SK-N-MC (cell line): Measurements from ENCODE around the gene ELFN1.

ENCODE experiments used
- EZH2 ChIP-seq: fragments of 200-600 bp; sonication (generic); IDR thresholded peaks from one replicate; pipeline ENCODE4 v1.6.1; 2017; ENCODE audit warnings: antibody characterized with exemption
- POLR2AphosphoS5 ChIP-seq: IDR thresholded peaks from 2 replicates; pipeline ENCODE4 v1.6.1; 2012; ENCODE audit warnings: mild to moderate bottlenecking, low read depth, low read length, borderline replicate concordance

DNA sequence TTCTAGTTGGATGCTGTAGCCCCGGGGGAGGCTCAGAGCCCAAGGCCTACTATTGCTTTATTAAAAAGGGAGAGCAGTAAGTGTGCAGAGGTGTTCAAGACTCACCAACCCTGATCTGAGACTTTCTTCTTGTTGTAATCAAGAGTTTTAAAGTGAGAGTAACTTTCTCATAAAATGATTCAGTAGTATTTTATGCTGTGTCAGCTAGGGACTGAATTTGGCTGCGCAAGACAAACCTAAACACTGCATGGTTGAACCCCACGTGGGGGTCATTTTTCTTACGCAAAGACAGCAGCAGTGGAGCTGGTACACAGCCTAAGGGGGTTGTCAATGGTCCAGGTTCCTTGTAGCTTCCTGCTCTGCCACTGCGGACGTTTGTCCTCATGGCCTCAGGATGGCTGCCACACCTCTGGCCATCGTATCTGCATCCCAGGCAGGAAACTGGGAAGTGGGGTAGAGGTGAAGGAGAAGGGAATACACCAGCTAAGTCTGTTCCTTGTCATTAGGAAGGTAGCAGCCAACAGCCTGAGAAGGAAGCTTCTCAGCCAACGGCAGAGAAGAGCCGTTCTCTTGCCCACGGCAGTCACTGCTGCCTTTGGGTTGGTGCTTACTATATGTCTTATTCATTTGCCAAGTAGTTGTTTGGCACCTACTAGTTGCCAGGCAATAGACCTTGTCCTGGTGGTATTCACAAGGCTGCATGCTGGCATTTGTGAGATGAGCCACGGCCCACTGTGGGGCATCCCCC lies 44.7 kb downstream of the ELFN1 start:
- no peak for TF ChIP-seq EZH2
- TF ChIP-seq POLR2AphosphoS5: no peak
